HG03095 (cell line): ENCODE measurements around the gene GLO1.
"Not testable (repeated sequence)": the region's sequence is repeated elsewhere in the genome, so short reads cannot be mapped to it uniquely, and the experiment has no call there.

Experiments used
- ATAC-seq: cut with Tn5 transposase; IDR thresholded peaks from one replicate; pipeline ENCODE4 v1.9.1; 2021; ENCODE audit warnings: moderate library complexity; ENCODE audit not compliant: unreplicated experiment

GLO1 gene

GRCh38 chr6:38708496-38708895 lies 5.6 kb upstream of the GLO1 start:
- no peak for ATAC-seq

GRCh38 chr6:38705924-38706323 lies 3.0 kb upstream of the GLO1 start:
- ATAC-seq = no peak

- ATAC-seq = no peak
Observed at GRCh38 chr6:38703949-38704590, 1.1 kb upstream of the GLO1 start.

GRCh38 chr6:38701551-38701950 lies 1.4 kb downstream of the GLO1 start:
- no peak for ATAC-seq

GRCh38 chr6:38699702-38700101 lies 3.2 kb downstream of the GLO1 start:
- ATAC-seq = not testable (repeated sequence)

- ATAC-seq = no peak
Observed at GRCh38 chr6:38697846-38698245, 5.1 kb downstream of the GLO1 start.

GRCh38 chr6:38696345-38696744 lies 6.6 kb downstream of the GLO1 start:
- ATAC-seq = no peak

GRCh38 chr6:38695933-38696332 lies 7.0 kb downstream of the GLO1 start:
- ATAC-seq = no peak

- ATAC-seq = no peak
Observed at GRCh38 chr6:38695227-38695900, 7.6 kb downstream of the GLO1 start.

GRCh38 chr6:38688579-38689087 lies 14.3 kb downstream of the GLO1 start:
- ATAC-seq = no peak

GRCh38 chr6:38687549-38687948 lies 15.4 kb downstream of the GLO1 start:
- no peak for ATAC-seq

- no peak for ATAC-seq
Observed at GRCh38 chr6:38687043-38687353, 15.9 kb downstream of the GLO1 start.

GRCh38 chr6:38686270-38687042 lies 16.5 kb downstream of the GLO1 start:
- ATAC-seq = no peak

- ATAC-seq = no peak
Observed at GRCh38 chr6:38684904-38685303, 18.0 kb downstream of the GLO1 start.

GRCh38 chr6:38684237-38684636 lies 18.7 kb downstream of the GLO1 start:
- ATAC-seq = no peak

GRCh38 chr6:38681850-38682249 lies 21.1 kb downstream of the GLO1 start:
- ATAC-seq = no peak

- no peak for ATAC-seq
Observed at GRCh38 chr6:38679668-38680067, 23.3 kb downstream of the GLO1 start.

GRCh38 chr6:38678178-38678760 lies 24.7 kb downstream of the GLO1 start:
- no peak for ATAC-seq

GRCh38 chr6:38676974-38677544 lies 25.9 kb downstream of the GLO1 start:
- no peak for ATAC-seq

GRCh38 chr6:38676236-38676973 lies 26.5 kb downstream of the GLO1 start:
- no peak for ATAC-seq
